CD4-positive, alpha-beta T cell treated with Interleukin-15 for 4 hours (primary cell): ENCODE measurements around the gene NDUFAF2.
"Not testable (repeated sequence)": the region's sequence is repeated elsewhere in the genome, so short reads cannot be mapped to it uniquely, and the experiment has no call there.

ENCODE experiments used
- DNase-seq: peaks from one replicate; pipeline ENCODE4 v3.0.0-alpha.2; 2020; ENCODE audit warnings: low spot score

Gene NDUFAF2

GRCh38 chr5:60993425-60993824 lies 48.4 kb downstream of the NDUFAF2 start:
- DNase-seq, result no peak

GRCh38 chr5:60993875-60994571 lies 49.0 kb downstream of the NDUFAF2 start:
- DNase-seq, result no peak

- DNase-seq, result no peak
Measured at GRCh38 chr5:60996368-60996767, 51.4 kb downstream of the NDUFAF2 start.

- no peak for DNase-seq
Measured at GRCh38 chr5:60997721-60998120, 52.7 kb downstream of the NDUFAF2 start.

DNA sequence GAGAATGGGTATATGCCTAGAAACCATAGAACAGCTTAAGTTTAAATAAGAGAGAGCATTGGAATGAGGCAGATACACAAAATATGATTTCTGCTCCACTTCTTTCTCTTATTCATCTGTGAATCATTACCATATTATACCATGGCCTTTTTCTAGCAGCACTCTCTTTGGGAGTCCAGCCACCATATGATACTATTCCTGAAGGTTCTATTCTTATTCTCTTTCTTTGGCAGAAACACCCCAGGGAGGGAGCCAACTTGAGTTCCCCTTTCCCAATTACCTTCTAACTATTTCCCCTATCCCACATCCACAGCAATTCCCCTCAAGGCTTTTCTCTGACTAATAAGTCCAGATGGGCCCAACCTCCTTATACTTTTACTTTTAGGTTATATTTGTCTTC lies 55.9 kb downstream of the NDUFAF2 start:
- no peak for DNase-seq

DNA sequence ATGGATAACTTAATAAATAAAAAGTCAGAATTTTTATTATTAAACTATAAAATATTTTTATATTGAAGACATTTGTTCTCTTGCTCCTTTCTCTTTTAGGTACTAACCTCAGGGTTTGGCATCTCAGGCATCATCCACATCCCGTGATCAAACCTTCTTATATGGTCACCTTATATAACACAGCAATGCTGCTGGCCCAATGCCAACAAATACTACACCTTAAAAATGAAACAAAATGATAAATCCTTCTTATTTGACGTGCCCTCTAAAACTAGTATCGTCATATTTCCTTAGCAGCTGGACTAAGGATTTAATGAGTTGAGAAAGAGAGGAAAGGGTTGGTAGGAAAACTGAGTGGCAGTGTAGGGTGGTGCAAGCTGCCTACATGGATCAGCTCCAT lies 56.6 kb downstream of the NDUFAF2 start:
- DNase-seq, result no peak

GRCh38 chr5:61002611-61003355 lies 57.8 kb downstream of the NDUFAF2 start:
- no peak for DNase-seq

- DNase-seq, result no peak
Measured at GRCh38 chr5:61004448-61004847, 59.4 kb downstream of the NDUFAF2 start.

GRCh38 chr5:61009907-61010306 lies 64.9 kb downstream of the NDUFAF2 start:
- DNase-seq, result no peak

DNA sequence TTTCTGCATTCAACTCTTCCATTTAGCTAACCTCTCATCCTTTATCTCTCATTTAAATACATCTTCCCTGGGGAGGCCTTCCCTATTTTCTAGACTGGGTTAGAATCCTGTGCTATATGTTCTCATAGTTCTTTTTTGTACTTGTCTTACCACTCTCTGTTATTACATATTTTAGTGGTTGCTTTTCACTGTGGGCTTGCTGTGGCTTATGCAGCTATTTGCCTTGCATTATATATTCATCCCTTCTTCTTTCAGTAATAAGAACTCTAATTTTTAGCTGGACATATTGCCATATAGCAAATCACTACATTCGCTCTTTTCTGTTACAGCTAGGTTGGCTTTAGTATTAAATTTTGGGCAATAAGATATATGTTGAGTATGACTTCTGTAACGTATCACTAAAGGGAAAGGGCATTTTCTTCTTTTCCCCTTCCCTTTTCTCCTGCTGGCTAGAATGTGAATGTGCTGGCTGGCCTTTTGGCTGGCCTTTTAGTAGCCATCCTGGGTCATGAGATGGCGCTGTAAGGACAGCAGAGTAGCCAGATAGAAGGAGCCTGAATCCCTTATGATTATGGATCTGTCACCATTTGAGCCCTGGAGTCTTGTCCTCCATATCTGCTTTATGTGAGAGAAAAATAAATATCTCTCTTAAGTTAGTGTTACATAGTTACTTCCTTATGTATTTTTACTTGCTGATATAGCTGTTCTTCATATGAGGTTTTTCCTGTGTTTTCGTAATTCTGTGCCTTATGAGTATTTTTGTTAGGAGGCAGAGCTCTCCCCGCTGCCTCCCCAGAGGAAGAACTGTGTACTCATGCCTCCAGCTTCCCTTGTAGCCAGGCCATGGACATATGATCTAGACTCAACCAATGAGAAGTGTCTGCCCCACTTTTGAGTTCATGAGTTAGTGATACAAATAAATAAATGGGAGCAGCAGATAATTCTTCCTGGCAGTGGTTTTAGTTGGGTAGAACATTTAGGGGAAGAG lies 65.8 kb downstream of the NDUFAF2 start:
- DNase-seq, result no peak

GRCh38 chr5:61018062-61018461 lies 73.1 kb downstream of the NDUFAF2 start:
- DNase-seq, result no peak

GRCh38 chr5:61019642-61020041 lies 74.6 kb downstream of the NDUFAF2 start:
- DNase-seq, result no peak

- no peak for DNase-seq
Measured at GRCh38 chr5:61020415-61020814, 75.4 kb downstream of the NDUFAF2 start.

GRCh38 chr5:61023131-61023530 lies 78.1 kb downstream of the NDUFAF2 start:
- DNase-seq, result no peak

- no peak for DNase-seq
Measured at GRCh38 chr5:61026004-61026403, 81.0 kb downstream of the NDUFAF2 start.

GRCh38 chr5:61028382-61028781 lies 83.4 kb downstream of the NDUFAF2 start:
- no peak for DNase-seq

- no peak for DNase-seq
Measured at GRCh38 chr5:61029456-61030162, 84.6 kb downstream of the NDUFAF2 start.

DNA sequence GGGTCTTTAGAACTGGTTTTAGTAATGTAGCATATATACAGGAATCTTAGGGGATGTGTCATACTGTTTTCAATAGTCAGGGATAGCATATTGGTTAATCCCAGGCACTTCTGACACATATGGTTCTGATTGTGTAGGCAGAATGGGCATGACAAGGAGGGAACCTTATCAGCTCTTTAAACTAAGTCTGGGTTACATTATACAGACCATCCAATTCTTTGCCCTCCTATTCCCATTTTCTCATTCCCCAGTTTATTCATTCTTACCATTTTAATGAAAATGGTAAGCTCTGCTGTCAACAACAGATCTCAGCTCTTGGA lies 85.1 kb downstream of the NDUFAF2 start:
- DNase-seq, result no peak

GRCh38 chr5:61031301-61031700 lies 86.3 kb downstream of the NDUFAF2 start:
- DNase-seq, result not testable (repeated sequence)

- no peak for DNase-seq
Measured at GRCh38 chr5:61044545-61044944, 99.5 kb downstream of the NDUFAF2 start.

GRCh38 chr5:61047346-61047745 lies 102.3 kb downstream of the NDUFAF2 start:
- DNase-seq, result no peak

DNA sequence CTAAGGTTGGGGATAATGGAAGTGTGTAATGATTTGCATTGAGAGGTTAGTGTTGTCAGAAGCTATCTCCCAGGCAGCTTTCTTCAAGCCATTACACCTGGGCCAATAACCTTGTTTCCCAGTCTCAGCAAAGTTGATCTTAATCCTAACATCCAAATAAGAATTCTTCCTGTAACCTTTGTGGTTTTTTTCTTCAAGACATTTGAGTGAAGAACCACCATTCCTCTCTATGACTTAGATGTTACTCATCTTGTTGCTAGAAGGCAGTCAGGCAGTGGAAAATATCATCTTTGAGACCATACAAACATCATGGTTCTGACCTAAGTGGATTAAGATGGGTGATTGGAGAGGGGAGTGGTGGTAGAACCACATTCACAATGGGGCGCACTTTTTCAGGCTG lies 103.5 kb downstream of the NDUFAF2 start:
- no peak for DNase-seq
